Neural progenitor cell (in vitro differentiated cells): Measurements from ENCODE around the gene TMEM25. TPM values are rescaled to one million over a fixed set of nuclear protein-coding genes. Genes with fewer than 3 reads are reported as not detected.

Source experiments
- DNase-seq: peaks from one replicate; pipeline ENCODE4 v3.0.0-alpha.2; 2016; ENCODE audit warnings: low spot score
- H2AFZ ChIP-seq: fragments of 200-600 bp; sonication (generic); replicated peaks from 2 replicates; pipeline ENCODE4 v1.6.1; 2016; ENCODE audit warnings: antibody characterized with exemption
- H3F3A ChIP-seq: fragments of 200-600 bp; sonication (generic); 2 replicates; pipeline ENCODE4 v1.6.1; 2016; ENCODE audit warnings: antibody characterized with exemption, low read depth
- H3K27ac ChIP-seq: fragments of 200-600 bp; sonication (generic); 2 replicates; pipeline ENCODE4 v1.5.1; 2016; ENCODE audit warnings: mild to moderate bottlenecking
- H3K27me3 ChIP-seq: fragments of 200-600 bp; sonication (generic); 2 replicates; pipeline ENCODE4 v1.6.1; 2016; ENCODE audit warnings: mild to moderate bottlenecking, moderate library complexity
- H3K36me3 ChIP-seq: fragments of 200-600 bp; sonication (generic); 2 replicates; pipeline ENCODE4 v1.5.1; 2016
- H3K4me1 ChIP-seq: fragments of 200-600 bp; sonication (generic); 2 replicates; pipeline ENCODE4 v1.6.1; 2016; ENCODE audit warnings: mixed run types
- H3K4me2 ChIP-seq: fragments of 200-600 bp; sonication (generic); 2 replicates; pipeline ENCODE4 v1.6.1; 2016
- H3K4me3 ChIP-seq: fragments of 200-600 bp; sonication (generic); 2 replicates; pipeline ENCODE4 v1.5.1; 2016
- H3K79me2 ChIP-seq: fragments of 200-600 bp; sonication (generic); 2 replicates; pipeline ENCODE4 v1.6.1; 2016; ENCODE audit warnings: low read depth
- H3K9ac ChIP-seq: fragments of 200-600 bp; sonication (generic); 2 replicates; pipeline ENCODE4 v1.6.1; 2016
- H3K9me3 ChIP-seq: fragments of 200-600 bp; sonication (generic); 2 replicates; pipeline ENCODE4 v1.5.1; 2016; ENCODE audit warnings: low read depth
- H4K20me1 ChIP-seq: fragments of 200-600 bp; sonication (generic); 2 replicates; pipeline ENCODE4 v1.6.1; 2016; ENCODE audit warnings: low read depth
- H3K27ac Mint-ChIP-seq: 3 replicates; pipeline ENCODE4 v1.8.0; 2021; ENCODE audit warnings: mixed read lengths
- H3K27me3 Mint-ChIP-seq: 2 replicates; pipeline ENCODE4 v1.8.0; 2022; ENCODE audit warnings: low read depth, mild to moderate bottlenecking, inconsistent platforms, moderate library complexity, mixed read lengths; ENCODE audit not compliant: insufficient read depth
- H3K36me3 Mint-ChIP-seq: 3 replicates; pipeline ENCODE4 v1.8.0; 2021; ENCODE audit warnings: mixed read lengths
- H3K4me1 Mint-ChIP-seq: 3 replicates; pipeline ENCODE4 v1.8.0; 2021; ENCODE audit warnings: mixed read lengths
- H3K4me3 Mint-ChIP-seq: 3 replicates; pipeline ENCODE4 v1.8.0; 2021; ENCODE audit warnings: mild to moderate bottlenecking, moderate library complexity, mixed read lengths
- H3K9me3 Mint-ChIP-seq: 3 replicates; pipeline ENCODE4 v1.8.0; 2020; ENCODE audit warnings: mixed read lengths
- EZH2 ChIP-seq: fragments of 200-600 bp; sonication (generic); IDR thresholded peaks from 2 replicates; pipeline ENCODE4 v1.6.1; 2017; ENCODE audit warnings: antibody characterized with exemption, mild to moderate bottlenecking, moderate library complexity
- EZH2phosphoT487 ChIP-seq: fragments of 200-600 bp; sonication (generic); IDR thresholded peaks from 2 replicates; pipeline ENCODE4 v1.6.1; 2017; ENCODE audit warnings: antibody characterized with exemption
- total RNA-seq: library from RNA; depleted of rRNA; stranded (reverse); fragments of >200 nt; gene quantifications from 2 replicates; pipeline ENCODE4 v1.2.3, GENCODE V29; 2015; ENCODE audit warnings: low replicate concordance
- TF ChIP-seq, protein P1 (sequence below): fragments of 200-600 bp; sonication (generic); IDR thresholded peaks from 2 replicates; pipeline ENCODE4 v1.5.1; 2017; ENCODE audit warnings: antibody characterized with exemption, mild to moderate bottlenecking

Gene TMEM25
- total RNA-seq, 1 donor from 2014 or later = 29.0 TPM

DNA sequence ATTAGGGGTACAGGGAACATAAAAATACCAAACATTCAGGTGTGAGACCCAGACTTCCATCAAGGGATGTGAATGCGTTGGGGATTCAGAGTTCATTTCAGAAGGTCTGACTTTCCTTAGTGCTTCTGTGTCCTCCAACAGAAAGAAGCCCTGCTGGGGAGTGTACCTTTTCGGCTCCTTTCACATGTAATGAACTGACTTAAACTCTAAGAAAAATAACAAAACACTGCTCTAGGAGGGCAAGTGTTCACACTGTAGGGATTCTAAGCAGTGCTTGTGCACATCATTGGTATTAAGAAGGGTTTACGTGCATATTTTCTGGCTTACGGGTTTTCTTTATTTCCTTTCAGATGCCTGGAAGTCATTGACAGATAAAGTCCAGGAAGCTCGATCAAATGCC, 19.4 kb upstream of the TMEM25 start:
- Histone ChIP-seq H3F3A (peaks cover 16% of the 10 kb centered on the region), H3K4me1 (no peaks in the 10 kb centered on the region), H3K79me2 (no peaks in the 10 kb centered on the region), H3K36me3 (peaks cover 74% of the 10 kb centered on the region), H3K27ac (no peak overlapping the region), H3K27me3 (no peaks in the 10 kb centered on the region), H3K9ac (no peak overlapping the region), H3K4me2 (no peak overlapping the region), H3K4me3 (no peak overlapping the region), H2AFZ (no peak overlapping the region), H3K9me3 (no peaks in the 10 kb centered on the region), H4K20me1 (peaks cover 16% of the 10 kb centered on the region)
- Mint-ChIP-seq H3K27ac (no peak overlapping the region), H3K36me3 (peaks cover 36% of the 10 kb centered on the region), H3K27me3 (no peaks in the 10 kb centered on the region), H3K4me1 (no peaks in the 10 kb centered on the region), H3K4me3 (no peak overlapping the region), H3K9me3 (no peaks in the 10 kb centered on the region)
- TF ChIP-seq, protein P1, sequence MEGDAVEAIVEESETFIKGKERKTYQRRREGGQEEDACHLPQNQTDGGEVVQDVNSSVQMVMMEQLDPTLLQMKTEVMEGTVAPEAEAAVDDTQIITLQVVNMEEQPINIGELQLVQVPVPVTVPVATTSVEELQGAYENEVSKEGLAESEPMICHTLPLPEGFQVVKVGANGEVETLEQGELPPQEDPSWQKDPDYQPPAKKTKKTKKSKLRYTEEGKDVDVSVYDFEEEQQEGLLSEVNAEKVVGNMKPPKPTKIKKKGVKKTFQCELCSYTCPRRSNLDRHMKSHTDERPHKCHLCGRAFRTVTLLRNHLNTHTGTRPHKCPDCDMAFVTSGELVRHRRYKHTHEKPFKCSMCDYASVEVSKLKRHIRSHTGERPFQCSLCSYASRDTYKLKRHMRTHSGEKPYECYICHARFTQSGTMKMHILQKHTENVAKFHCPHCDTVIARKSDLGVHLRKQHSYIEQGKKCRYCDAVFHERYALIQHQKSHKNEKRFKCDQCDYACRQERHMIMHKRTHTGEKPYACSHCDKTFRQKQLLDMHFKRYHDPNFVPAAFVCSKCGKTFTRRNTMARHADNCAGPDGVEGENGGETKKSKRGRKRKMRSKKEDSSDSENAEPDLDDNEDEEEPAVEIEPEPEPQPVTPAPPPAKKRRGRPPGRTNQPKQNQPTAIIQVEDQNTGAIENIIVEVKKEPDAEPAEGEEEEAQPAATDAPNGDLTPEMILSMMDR = no peak
- TF ChIP-seq EZH2 = no peak
- no peak for TF ChIP-seq EZH2phosphoT487
- no peak for DNase-seq

DNA sequence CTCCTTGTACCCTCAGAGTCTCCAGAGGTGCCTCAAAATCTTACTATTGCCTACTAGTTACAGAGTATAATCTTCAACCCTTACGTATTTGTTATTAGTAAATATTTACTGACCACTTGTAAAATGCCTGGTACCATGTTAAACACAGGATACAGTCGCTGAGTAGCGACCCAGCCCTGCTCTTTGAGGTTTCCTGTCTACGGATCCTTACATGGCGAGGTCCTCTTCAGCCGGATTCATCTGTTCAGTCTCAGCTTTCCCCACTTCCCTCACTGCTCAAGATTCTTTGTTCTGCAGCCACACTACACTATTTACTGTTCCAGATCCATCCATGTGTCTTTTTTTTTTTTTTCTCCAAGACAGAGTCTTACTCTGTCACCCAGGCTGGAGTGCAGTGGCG, 16.9 kb upstream of the TMEM25 start:
- Mint-ChIP-seq H3K27ac (no peak overlapping the region), H3K36me3 (peaks cover 37% of the 10 kb centered on the region), H3K9me3 (no peaks in the 10 kb centered on the region), H3K4me1 (no peaks in the 10 kb centered on the region), H3K4me3 (no peak overlapping the region), H3K27me3 (no peaks in the 10 kb centered on the region)
- DNase-seq = no peak
- no peaks in the 10 kb centered on the region for H3K79me2 ChIP-seq
- H3K27me3 ChIP-seq = no peaks in the 10 kb centered on the region
- peaks cover 60% of the 10 kb centered on the region for H3K36me3 ChIP-seq
- no peaks in the 10 kb centered on the region for H3K9me3 ChIP-seq
- H3F3A ChIP-seq = peaks cover 19% of the 10 kb centered on the region
- TF ChIP-seq EZH2phosphoT487 (no peak), EZH2 (no peak)
- TF ChIP-seq, protein P1 = no peak
- no peak overlapping the region for H3K4me2 ChIP-seq
- no peak overlapping the region for H2AFZ ChIP-seq
- no peak overlapping the region for H3K9ac ChIP-seq
- no peak overlapping the region for H3K4me3 ChIP-seq
- H4K20me1 ChIP-seq = peaks cover 8% of the 10 kb centered on the region
- H3K27ac ChIP-seq = no peak overlapping the region
- H3K4me1 ChIP-seq = no peaks in the 10 kb centered on the region

DNA sequence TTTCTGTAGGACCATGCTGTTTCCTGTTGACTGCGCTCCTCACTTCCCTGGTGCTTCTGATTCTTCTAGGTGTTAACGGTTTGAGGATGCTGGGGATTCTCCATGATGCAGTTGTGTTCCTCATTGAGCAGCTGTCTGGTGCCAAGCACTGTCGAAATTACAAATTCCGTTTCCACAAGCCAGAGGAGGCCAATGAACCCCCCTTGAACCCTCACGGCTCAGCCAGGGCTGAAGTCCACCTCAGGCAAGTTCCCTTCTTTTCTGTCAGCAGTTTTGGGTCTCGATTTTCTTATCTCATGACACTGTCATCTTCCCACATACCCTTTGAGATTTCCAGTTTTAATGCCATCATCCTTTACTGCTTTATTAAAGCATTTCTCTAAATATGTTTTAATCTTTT, 11.4 kb upstream of the TMEM25 start:
- H3K4me3 Mint-ChIP-seq = no peak overlapping the region
- H3K36me3 Mint-ChIP-seq = peaks cover 40% of the 10 kb centered on the region
- no peaks in the 10 kb centered on the region for H3K27me3 ChIP-seq
- no peaks in the 10 kb centered on the region for H3K79me2 ChIP-seq
- H3K36me3 ChIP-seq = peaks cover 37% of the 10 kb centered on the region
- H3F3A ChIP-seq = peaks cover 45% of the 10 kb centered on the region
- no peak overlapping the region for H3K27ac ChIP-seq
- no peaks in the 10 kb centered on the region for H3K9me3 Mint-ChIP-seq
- H3K4me3 ChIP-seq = no peak overlapping the region
- TF ChIP-seq EZH2 (no peak), EZH2phosphoT487 (no peak)
- TF ChIP-seq, protein P1 = no peak
- DNase-seq = no peak
- no peak overlapping the region for H3K9ac ChIP-seq
- no peak overlapping the region for H3K4me2 ChIP-seq
- peaks cover 16% of the 10 kb centered on the region for H4K20me1 ChIP-seq
- H3K4me1 Mint-ChIP-seq = no peaks in the 10 kb centered on the region
- no peak overlapping the region for H3K27ac Mint-ChIP-seq
- no peak overlapping the region for H2AFZ ChIP-seq
- H3K9me3 ChIP-seq = no peaks in the 10 kb centered on the region
- H3K27me3 Mint-ChIP-seq = no peaks in the 10 kb centered on the region
- H3K4me1 ChIP-seq = no peaks in the 10 kb centered on the region
